Right lobe of liver (tissue), 4 donors: ENCODE results near the gene ACTL6B.

Experiments
- POLR2A ChIP-seq: fragments of 450-650 bp; IDR thresholded peaks from one replicate; pipeline ENCODE4 v1.6.1; 2017; ENCODE audit warnings: antibody characterized with exemption, mild to moderate bottlenecking
- TF ChIP-seq, protein P1 (sequence below), 4 donors: fragments of 200-600 bp in 3 of 4; fragments of 450-650 bp in 1 of 4; IDR thresholded peaks; one replicate each; pipeline versions ENCODE4 v1.5.1 to v1.8.0; 2016 to 2022; ENCODE audit warnings: antibody characterized with exemption in 4 of 4, mild to moderate bottlenecking in 2 of 4
- donor health status: DM: no; HTN: no; CAD: no.
- donor health status: DM: no; HTN: no; CAD: no.
- donor health status: DM: no; HTN: yes; CAD: no.

- no peak for TF ChIP-seq POLR2A
- TF ChIP-seq, protein P1, sequence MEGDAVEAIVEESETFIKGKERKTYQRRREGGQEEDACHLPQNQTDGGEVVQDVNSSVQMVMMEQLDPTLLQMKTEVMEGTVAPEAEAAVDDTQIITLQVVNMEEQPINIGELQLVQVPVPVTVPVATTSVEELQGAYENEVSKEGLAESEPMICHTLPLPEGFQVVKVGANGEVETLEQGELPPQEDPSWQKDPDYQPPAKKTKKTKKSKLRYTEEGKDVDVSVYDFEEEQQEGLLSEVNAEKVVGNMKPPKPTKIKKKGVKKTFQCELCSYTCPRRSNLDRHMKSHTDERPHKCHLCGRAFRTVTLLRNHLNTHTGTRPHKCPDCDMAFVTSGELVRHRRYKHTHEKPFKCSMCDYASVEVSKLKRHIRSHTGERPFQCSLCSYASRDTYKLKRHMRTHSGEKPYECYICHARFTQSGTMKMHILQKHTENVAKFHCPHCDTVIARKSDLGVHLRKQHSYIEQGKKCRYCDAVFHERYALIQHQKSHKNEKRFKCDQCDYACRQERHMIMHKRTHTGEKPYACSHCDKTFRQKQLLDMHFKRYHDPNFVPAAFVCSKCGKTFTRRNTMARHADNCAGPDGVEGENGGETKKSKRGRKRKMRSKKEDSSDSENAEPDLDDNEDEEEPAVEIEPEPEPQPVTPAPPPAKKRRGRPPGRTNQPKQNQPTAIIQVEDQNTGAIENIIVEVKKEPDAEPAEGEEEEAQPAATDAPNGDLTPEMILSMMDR (IDR thresholded peaks at IDR 0.05): no peak
Measured at GRCh38 chr7:100667331-100668068, 11.3 kb upstream of the ACTL6B start.
